Activated naive CD8-positive, alpha-beta T cell treated with anti-CD3 and anti-CD28 coated beads, Interleukin-2, amount 50 U/mL, for 24 hours (primary cell): ENCODE results near the gene ASXL2.

ENCODE experiments used
- ATAC-seq: fragments of 150-1000 bp; cut with Tn5 transposase; one replicate; pipeline ENCODE4 v1.10.0; 2021
- DNase-seq: peaks from one replicate; pipeline ENCODE4 v3.0.0; 2021
- H3K27ac Mint-ChIP-seq: one replicate; pipeline ENCODE4 v1.8.0; 2021; ENCODE audit warnings: mild to moderate bottlenecking, mixed read lengths
- H3K27me3 Mint-ChIP-seq: one replicate; pipeline ENCODE4 v1.8.0; 2021; ENCODE audit warnings: mixed read lengths
- H3K36me3 Mint-ChIP-seq: one replicate; pipeline ENCODE4 v1.8.0; 2021; ENCODE audit warnings: low read depth, mixed read lengths
- H3K4me1 Mint-ChIP-seq: one replicate; pipeline ENCODE4 v1.8.0; 2021; ENCODE audit warnings: mixed read lengths
- H3K4me3 Mint-ChIP-seq: one replicate; pipeline ENCODE4 v1.8.0; 2021; ENCODE audit warnings: mild to moderate bottlenecking, moderate library complexity, mixed read lengths
- H3K9me3 Mint-ChIP-seq: one replicate; pipeline ENCODE4 v1.8.0; 2021; ENCODE audit warnings: mixed read lengths

Gene ASXL2

GRCh38 chr2:25700221-25700660 is 178.0 kb downstream of the ASXL2 start:
- H3K27me3 Mint-ChIP-seq = peaks cover 2% of the 10 kb centered on the region
- ATAC-seq = no peak
- no peaks in the 10 kb centered on the region for H3K4me1 Mint-ChIP-seq
- peak; percentile 11 for DNase-seq
- H3K36me3 Mint-ChIP-seq = no peaks in the 10 kb centered on the region
- H3K27ac Mint-ChIP-seq = no peak overlapping the region
- no peaks in the 10 kb centered on the region for H3K9me3 Mint-ChIP-seq
- no peak overlapping the region for H3K4me3 Mint-ChIP-seq

- DNase-seq (no peak), ATAC-seq (no peak)
- Mint-ChIP-seq H3K27me3 (peaks cover 2% of the 10 kb centered on the region), H3K4me1 (no peaks in the 10 kb centered on the region), H3K4me3 (no peak overlapping the region), H3K27ac (no peak overlapping the region), H3K36me3 (no peaks in the 10 kb centered on the region), H3K9me3 (no peaks in the 10 kb centered on the region)
These were observed 179.1 kb downstream of the ASXL2 start for GRCh38 chr2:25699216-25699615.

GRCh38 chr2:25698752-25699151 is 179.5 kb downstream of the ASXL2 start:
- no peaks in the 10 kb centered on the region for H3K9me3 Mint-ChIP-seq
- H3K27ac Mint-ChIP-seq = no peak overlapping the region
- H3K4me3 Mint-ChIP-seq = no peak overlapping the region
- no peaks in the 10 kb centered on the region for H3K4me1 Mint-ChIP-seq
- H3K36me3 Mint-ChIP-seq = no peaks in the 10 kb centered on the region
- peak; percentile 42 for ATAC-seq
- DNase-seq = no peak
- peaks cover 2% of the 10 kb centered on the region for H3K27me3 Mint-ChIP-seq

- Mint-ChIP-seq H3K9me3 (no peaks in the 10 kb centered on the region), H3K4me1 (no peaks in the 10 kb centered on the region), H3K27me3 (peaks cover 2% of the 10 kb centered on the region), H3K36me3 (no peaks in the 10 kb centered on the region), H3K4me3 (no peak overlapping the region), H3K27ac (no peak overlapping the region)
- ATAC-seq (no peak), DNase-seq (no peak)
These were observed 180.5 kb downstream of the ASXL2 start for GRCh38 chr2:25697559-25698341.

- no peaks in the 10 kb centered on the region for H3K36me3 Mint-ChIP-seq
- DNase-seq = no peak
- ATAC-seq = no peak
- H3K9me3 Mint-ChIP-seq = no peaks in the 10 kb centered on the region
- H3K4me3 Mint-ChIP-seq = no peak overlapping the region
- H3K27me3 Mint-ChIP-seq = peaks cover 2% of the 10 kb centered on the region
- H3K27ac Mint-ChIP-seq = no peak overlapping the region
- H3K4me1 Mint-ChIP-seq = no peaks in the 10 kb centered on the region
These were observed 185.4 kb downstream of the ASXL2 start for GRCh38 chr2:25692737-25693445.

- Mint-ChIP-seq H3K4me3 (no peak overlapping the region), H3K9me3 (no peaks in the 10 kb centered on the region), H3K27me3 (peaks cover 2% of the 10 kb centered on the region), H3K36me3 (no peaks in the 10 kb centered on the region), H3K4me1 (no peaks in the 10 kb centered on the region), H3K27ac (no peak overlapping the region)
- DNase-seq (no peak), ATAC-seq (no peak)
These were observed 186.1 kb downstream of the ASXL2 start for GRCh38 chr2:25692143-25692542.

GRCh38 chr2:25690058-25690457 is 188.2 kb downstream of the ASXL2 start:
- ATAC-seq = no peak
- no peak for DNase-seq
- no peaks in the 10 kb centered on the region for H3K27me3 Mint-ChIP-seq
- H3K36me3 Mint-ChIP-seq = no peaks in the 10 kb centered on the region
- no peaks in the 10 kb centered on the region for H3K4me1 Mint-ChIP-seq
- no peaks in the 10 kb centered on the region for H3K9me3 Mint-ChIP-seq
- no peak overlapping the region for H3K27ac Mint-ChIP-seq
- H3K4me3 Mint-ChIP-seq = no peak overlapping the region

- H3K27me3 Mint-ChIP-seq = no peaks in the 10 kb centered on the region
- no peak for DNase-seq
- H3K4me1 Mint-ChIP-seq = no peaks in the 10 kb centered on the region
- no peaks in the 10 kb centered on the region for H3K36me3 Mint-ChIP-seq
- no peak overlapping the region for H3K4me3 Mint-ChIP-seq
- no peak for ATAC-seq
- no peaks in the 10 kb centered on the region for H3K9me3 Mint-ChIP-seq
- no peak overlapping the region for H3K27ac Mint-ChIP-seq
These were observed 190.1 kb downstream of the ASXL2 start for GRCh38 chr2:25688236-25688635.

- ATAC-seq (no peak), DNase-seq (no peak)
- Mint-ChIP-seq H3K36me3 (no peaks in the 10 kb centered on the region), H3K27ac (no peak overlapping the region), H3K27me3 (no peaks in the 10 kb centered on the region), H3K9me3 (no peaks in the 10 kb centered on the region), H3K4me1 (no peaks in the 10 kb centered on the region), H3K4me3 (no peak overlapping the region)
These were observed 192.5 kb downstream of the ASXL2 start for GRCh38 chr2:25685741-25686140.

GRCh38 chr2:25684577-25685473 is 193.5 kb downstream of the ASXL2 start:
- Mint-ChIP-seq H3K27me3 (peaks cover 2% of the 10 kb centered on the region), H3K9me3 (no peaks in the 10 kb centered on the region), H3K4me3 (no peak overlapping the region), H3K4me1 (no peaks in the 10 kb centered on the region), H3K36me3 (no peaks in the 10 kb centered on the region), H3K27ac (no peak overlapping the region)
- DNase-seq = no peak
- ATAC-seq = no peak
